Activated T-helper 1 cell treated with anti-CD3 and anti-CD28 coated beads, Interleukin-12 subunit alpha, Interleukin-12 subunit beta, Interleukin-2, Interleukin-4 antibody, amounts not matched to agents 30 ng/mL and 10 ng/mL and 1 ng/mL, durations not matched to agents 14 hours and 24 hours and 36 hours (primary cell): ENCODE data around the gene TNS3. TPM values are rescaled to one million over a fixed set of nuclear protein-coding genes. Genes with fewer than 3 reads are reported as not detected.

Source experiments
- DNase-seq: peaks from one replicate; pipeline ENCODE4 v3.0.0; 2021; ENCODE audit warnings: low spot score
- H3K27ac Mint-ChIP-seq: one replicate; pipeline ENCODE4 v1.8.0; 2021; ENCODE audit warnings: mild to moderate bottlenecking, mixed read lengths
- H3K27me3 Mint-ChIP-seq: one replicate; pipeline ENCODE4 v1.8.0; 2022; ENCODE audit warnings: mild to moderate bottlenecking, moderate library complexity, mixed read lengths; ENCODE audit not compliant: insufficient read depth
- H3K36me3 Mint-ChIP-seq: one replicate; pipeline ENCODE4 v1.8.0; 2021; ENCODE audit warnings: low read depth, mixed read lengths
- H3K4me1 Mint-ChIP-seq: one replicate; pipeline ENCODE4 v1.8.0; 2021; ENCODE audit warnings: low read depth, mixed read lengths
- H3K4me3 Mint-ChIP-seq: one replicate; pipeline ENCODE4 v1.8.0; 2021; ENCODE audit warnings: mild to moderate bottlenecking, moderate library complexity, mixed read lengths
- H3K9me3 Mint-ChIP-seq: one replicate; pipeline ENCODE4 v1.8.0; 2021; ENCODE audit warnings: mixed read lengths
- intact Hi-C: fragments of 100-400 bp; cut with micrococcal nuclease; formaldehyde crosslinking; loops from one replicate; pipeline ENCODE4 v1.15.1; 2024
- total RNA-seq: library from RNA; stranded (reverse); gene quantifications from 2 replicates; pipeline ENCODE4 v1.2.3, GENCODE V29; 2022

The TNS3 gene
- total RNA-seq, 1 donor from 2014 or later = 5.8 TPM

GRCh38 chr7:47557694-47558670, 23.9 kb downstream of the TNS3 start:
- Mint-ChIP-seq H3K27ac (no peak overlapping the region), H3K36me3 (no peaks in the 10 kb centered on the region), H3K9me3 (no peaks in the 10 kb centered on the region), H3K4me1 (no peaks in the 10 kb centered on the region), H3K27me3 (peaks cover 1% of the 10 kb centered on the region), H3K4me3 (no peak overlapping the region)
- DNase-seq = no peak
- intact Hi-C loops = no loop called here

- peaks cover 1% of the 10 kb centered on the region for H3K27me3 Mint-ChIP-seq
- no peaks in the 10 kb centered on the region for H3K4me1 Mint-ChIP-seq
- no peak overlapping the region for H3K27ac Mint-ChIP-seq
Observed at GRCh38 chr7:47557317-47557693, 24.6 kb downstream of the TNS3 start.

GRCh38 chr7:47556511-47557180, 25.3 kb downstream of the TNS3 start:
- Mint-ChIP-seq H3K9me3 (no peaks in the 10 kb centered on the region), H3K4me1 (no peaks in the 10 kb centered on the region)
- intact Hi-C loops = no loop called here

More at GRCh38 chr7:47557317-47557693, 24.6 kb downstream of the TNS3 start:
- Mint-ChIP-seq H3K9me3 (no peaks in the 10 kb centered on the region), H3K4me3 (no peak overlapping the region), H3K36me3 (no peaks in the 10 kb centered on the region)
- intact Hi-C loops = no loop called here
- DNase-seq = no peak

GRCh38 chr7:47553309-47553708, 28.6 kb downstream of the TNS3 start:
- H3K4me3 Mint-ChIP-seq = no peak overlapping the region
- DNase-seq = no peak
- H3K27ac Mint-ChIP-seq = no peak overlapping the region
- intact Hi-C loops = no loop called here
- no peaks in the 10 kb centered on the region for H3K9me3 Mint-ChIP-seq
- no peaks in the 10 kb centered on the region for H3K4me1 Mint-ChIP-seq
- H3K27me3 Mint-ChIP-seq = no peaks in the 10 kb centered on the region
- no peaks in the 10 kb centered on the region for H3K36me3 Mint-ChIP-seq

More at GRCh38 chr7:47556511-47557180, 25.3 kb downstream of the TNS3 start:
- no peak overlapping the region for H3K4me3 Mint-ChIP-seq
- H3K27ac Mint-ChIP-seq = no peak overlapping the region
- DNase-seq = no peak
- no peaks in the 10 kb centered on the region for H3K36me3 Mint-ChIP-seq
- H3K27me3 Mint-ChIP-seq = peaks cover 1% of the 10 kb centered on the region

- H3K4me1 Mint-ChIP-seq = no peaks in the 10 kb centered on the region
- intact Hi-C loops = no loop called here
- H3K27ac Mint-ChIP-seq = no peak overlapping the region
- H3K36me3 Mint-ChIP-seq = no peaks in the 10 kb centered on the region
- no peak overlapping the region for H3K4me3 Mint-ChIP-seq
- DNase-seq = no peak
- H3K27me3 Mint-ChIP-seq = no peaks in the 10 kb centered on the region
- H3K9me3 Mint-ChIP-seq = no peaks in the 10 kb centered on the region
Observed at GRCh38 chr7:47552621-47553020, 29.3 kb downstream of the TNS3 start.

GRCh38 chr7:47551668-47552440, 30.1 kb downstream of the TNS3 start:
- DNase-seq = no peak
- H3K27ac Mint-ChIP-seq = no peak overlapping the region
- no peaks in the 10 kb centered on the region for H3K4me1 Mint-ChIP-seq
- intact Hi-C loops = no loop called here
- no peaks in the 10 kb centered on the region for H3K27me3 Mint-ChIP-seq
- H3K36me3 Mint-ChIP-seq = no peaks in the 10 kb centered on the region
- no peak overlapping the region for H3K4me3 Mint-ChIP-seq
- H3K9me3 Mint-ChIP-seq = no peaks in the 10 kb centered on the region

- H3K27ac Mint-ChIP-seq = no peak overlapping the region
- intact Hi-C loops = no loop called here
- no peaks in the 10 kb centered on the region for H3K9me3 Mint-ChIP-seq
- DNase-seq = no peak
- no peaks in the 10 kb centered on the region for H3K36me3 Mint-ChIP-seq
- no peaks in the 10 kb centered on the region for H3K4me1 Mint-ChIP-seq
- H3K27me3 Mint-ChIP-seq = no peaks in the 10 kb centered on the region
- no peak overlapping the region for H3K4me3 Mint-ChIP-seq
Observed at GRCh38 chr7:47550788-47551470, 31.0 kb downstream of the TNS3 start.

- H3K4me1 Mint-ChIP-seq = no peaks in the 10 kb centered on the region
- no peaks in the 10 kb centered on the region for H3K27me3 Mint-ChIP-seq
- no peaks in the 10 kb centered on the region for H3K36me3 Mint-ChIP-seq
- no peaks in the 10 kb centered on the region for H3K9me3 Mint-ChIP-seq
- H3K27ac Mint-ChIP-seq = no peak overlapping the region
- no peak for DNase-seq
- intact Hi-C loops = no loop called here
- H3K4me3 Mint-ChIP-seq = no peak overlapping the region
Observed at GRCh38 chr7:47549916-47550315, 32.0 kb downstream of the TNS3 start.

GRCh38 chr7:47549397-47549796, 32.5 kb downstream of the TNS3 start:
- no peak for DNase-seq
- Mint-ChIP-seq H3K27ac (no peak overlapping the region), H3K36me3 (no peaks in the 10 kb centered on the region), H3K4me3 (no peak overlapping the region), H3K9me3 (no peaks in the 10 kb centered on the region), H3K4me1 (no peaks in the 10 kb centered on the region), H3K27me3 (peaks cover 2% of the 10 kb centered on the region)
- intact Hi-C loops = no loop called here

- intact Hi-C loops = no loop called here
- no peaks in the 10 kb centered on the region for H3K4me1 Mint-ChIP-seq
- H3K4me3 Mint-ChIP-seq = no peak overlapping the region
- peaks cover 5% of the 10 kb centered on the region for H3K27me3 Mint-ChIP-seq
- H3K9me3 Mint-ChIP-seq = no peaks in the 10 kb centered on the region
- no peak overlapping the region for H3K27ac Mint-ChIP-seq
- H3K36me3 Mint-ChIP-seq = no peaks in the 10 kb centered on the region
- no peak for DNase-seq
Observed at GRCh38 chr7:47548546-47548945, 33.4 kb downstream of the TNS3 start.

- Mint-ChIP-seq H3K36me3 (no peaks in the 10 kb centered on the region), H3K27me3 (peaks cover 6% of the 10 kb centered on the region), H3K4me1 (no peaks in the 10 kb centered on the region), H3K27ac (no peak overlapping the region), H3K4me3 (no peak overlapping the region), H3K9me3 (no peaks in the 10 kb centered on the region)
- no peak for DNase-seq
- intact Hi-C loops = no loop called here
Observed at GRCh38 chr7:47546733-47547494, 35.0 kb downstream of the TNS3 start.

GRCh38 chr7:47546171-47546570, 35.7 kb downstream of the TNS3 start:
- intact Hi-C loops = no loop called here
- Mint-ChIP-seq H3K27ac (no peak overlapping the region), H3K27me3 (peaks cover 6% of the 10 kb centered on the region), H3K4me1 (no peaks in the 10 kb centered on the region), H3K36me3 (no peaks in the 10 kb centered on the region), H3K4me3 (no peak overlapping the region), H3K9me3 (no peaks in the 10 kb centered on the region)
- no peak for DNase-seq
